ENCODE data around the gene EIF4EBP2. TPM values are rescaled to one million over a fixed set of nuclear protein-coding genes. Genes with fewer than 3 reads are reported as not detected.

The EIF4EBP2 gene
- total RNA-seq, 2 donors from 2014 or later = 103 to 119 TPM

- no peak for TF ChIP-seq CTCF (conservative IDR thresholded peaks at IDR 0.05)
- peaks cover 2% of the 10 kb centered on the region for H3K4me1 ChIP-seq (ENCODE audit: control insufficient read depth, insufficient read depth, low read length)
- Mint-ChIP-seq H3K27me3 (ENCODE audit: insufficient read depth) (no peaks in the 10 kb centered on the region), H3K27ac (no peak overlapping the region), H3K4me1 (peaks cover 18% of the 10 kb centered on the region), H3K36me3 (ENCODE audit: low read depth) (peaks cover 40% of the 10 kb centered on the region), H3K4me3 (no peak overlapping the region), H3K9me3 (peaks cover 10% of the 10 kb centered on the region)
- H3K4me3 ChIP-seq (ENCODE audit: low read length) = no peak overlapping the region
- H3K36me3 ChIP-seq (ENCODE audit: control insufficient read depth, insufficient read depth, low read length) = peaks cover 46% of the 10 kb centered on the region
- H3K9ac ChIP-seq (ENCODE audit: extremely low read depth, low read length, poor library complexity, severe bottlenecking) = no peak overlapping the region
- H3K27me3 ChIP-seq (ENCODE audit: control insufficient read depth, insufficient read depth, low read length, poor library complexity, severe bottlenecking) = no peaks in the 10 kb centered on the region
- 100% methylated on average over 1 of the region's 1 CpG; no CpG with 5 or more reads in 1 of the 2 experiments for WGBS, 2 experiments (ENCODE audit: insufficient coverage in 1 of 2, insufficient read length in 1 of 2)
- no peak for DNase-seq
- no peak overlapping the region for H3K27ac ChIP-seq (ENCODE audit: low read depth, low read length)
- H3K9me3 ChIP-seq (ENCODE audit: control insufficient read depth, low read length) = no peaks in the 10 kb centered on the region
These were observed 6.7 kb downstream of the EIF4EBP2 start for GRCh38 chr10:70410608-70411007.

GRCh38 chr10:70412356-70412755 lies 8.4 kb downstream of the EIF4EBP2 start:
- Histone ChIP-seq H3K9me3 (ENCODE audit: control insufficient read depth, low read length) (no peaks in the 10 kb centered on the region), H3K27me3 (ENCODE audit: control insufficient read depth, insufficient read depth, low read length, poor library complexity, severe bottlenecking) (no peaks in the 10 kb centered on the region), H3K9ac (ENCODE audit: extremely low read depth, low read length, poor library complexity, severe bottlenecking) (no peak overlapping the region), H3K4me1 (ENCODE audit: control insufficient read depth, insufficient read depth, low read length) (no peaks in the 10 kb centered on the region), H3K4me3 (ENCODE audit: low read length) (no peak overlapping the region), H3K27ac (ENCODE audit: low read depth, low read length) (no peak overlapping the region), H3K36me3 (ENCODE audit: control insufficient read depth, insufficient read depth, low read length) (peaks cover 44% of the 10 kb centered on the region)
- H3K4me3 Mint-ChIP-seq = no peak overlapping the region
- H3K27ac Mint-ChIP-seq = peak overlapping the region; percentile 68
- no peak for TF ChIP-seq CTCF (conservative IDR thresholded peaks at IDR 0.05)
- peaks cover 9% of the 10 kb centered on the region for H3K9me3 Mint-ChIP-seq
- WGBS, 2 experiments (ENCODE audit: insufficient coverage in 1 of 2, insufficient read length in 1 of 2) = 94% methylated on average over 4 of the region's 4 CpGs; no CpG with 5 or more reads in 1 of the 2 experiments
- DNase-seq = no peak
- H3K36me3 Mint-ChIP-seq (ENCODE audit: low read depth) = peaks cover 33% of the 10 kb centered on the region
- no peaks in the 10 kb centered on the region for H3K27me3 Mint-ChIP-seq (ENCODE audit: insufficient read depth)
- H3K4me1 Mint-ChIP-seq = peaks cover 12% of the 10 kb centered on the region

GRCh38 chr10:70417568-70417967 lies 13.6 kb downstream of the EIF4EBP2 start:
- H3K9me3 Mint-ChIP-seq = peaks cover 2% of the 10 kb centered on the region
- peaks cover 39% of the 10 kb centered on the region for H3K36me3 Mint-ChIP-seq (ENCODE audit: low read depth)
- no peak overlapping the region for H3K27ac Mint-ChIP-seq
- no peak overlapping the region for H3K9ac ChIP-seq (ENCODE audit: extremely low read depth, low read length, poor library complexity, severe bottlenecking)
- H3K36me3 ChIP-seq (ENCODE audit: control insufficient read depth, insufficient read depth, low read length) = peaks cover 43% of the 10 kb centered on the region
- no peaks in the 10 kb centered on the region for H3K27me3 Mint-ChIP-seq (ENCODE audit: insufficient read depth)
- H3K27ac ChIP-seq (ENCODE audit: low read depth, low read length) = no peak overlapping the region
- WGBS, 2 experiments (ENCODE audit: insufficient coverage in 1 of 2, insufficient read length in 1 of 2) = 100% methylated on average over 1 of the region's 1 CpG; no CpG with 5 or more reads in 1 of the 2 experiments
- H3K4me3 Mint-ChIP-seq = no peak overlapping the region
- no peak overlapping the region for H3K4me3 ChIP-seq (ENCODE audit: low read length)
- H3K4me1 Mint-ChIP-seq = peaks cover 7% of the 10 kb centered on the region
- H3K9me3 ChIP-seq (ENCODE audit: control insufficient read depth, low read length) = no peaks in the 10 kb centered on the region
- no peaks in the 10 kb centered on the region for H3K4me1 ChIP-seq (ENCODE audit: control insufficient read depth, insufficient read depth, low read length)
- DNase-seq = no peak
- no peak for TF ChIP-seq CTCF (conservative IDR thresholded peaks at IDR 0.05)
- H3K27me3 ChIP-seq (ENCODE audit: control insufficient read depth, insufficient read depth, low read length, poor library complexity, severe bottlenecking) = no peaks in the 10 kb centered on the region

Measured in endodermal cell (in vitro differentiated cells).